T-helper 22 cell (primary cell): ENCODE results near the gene DYNLRB2.
A peak's percentile ranks its signal among the peaks of the same experiment; 100 is the strongest.

Experiments used
- DNase-seq: peaks from one replicate; pipeline ENCODE4 v3.0.0-alpha.2; 2020; ENCODE audit warnings: low read depth

Gene DYNLRB2

DNA sequence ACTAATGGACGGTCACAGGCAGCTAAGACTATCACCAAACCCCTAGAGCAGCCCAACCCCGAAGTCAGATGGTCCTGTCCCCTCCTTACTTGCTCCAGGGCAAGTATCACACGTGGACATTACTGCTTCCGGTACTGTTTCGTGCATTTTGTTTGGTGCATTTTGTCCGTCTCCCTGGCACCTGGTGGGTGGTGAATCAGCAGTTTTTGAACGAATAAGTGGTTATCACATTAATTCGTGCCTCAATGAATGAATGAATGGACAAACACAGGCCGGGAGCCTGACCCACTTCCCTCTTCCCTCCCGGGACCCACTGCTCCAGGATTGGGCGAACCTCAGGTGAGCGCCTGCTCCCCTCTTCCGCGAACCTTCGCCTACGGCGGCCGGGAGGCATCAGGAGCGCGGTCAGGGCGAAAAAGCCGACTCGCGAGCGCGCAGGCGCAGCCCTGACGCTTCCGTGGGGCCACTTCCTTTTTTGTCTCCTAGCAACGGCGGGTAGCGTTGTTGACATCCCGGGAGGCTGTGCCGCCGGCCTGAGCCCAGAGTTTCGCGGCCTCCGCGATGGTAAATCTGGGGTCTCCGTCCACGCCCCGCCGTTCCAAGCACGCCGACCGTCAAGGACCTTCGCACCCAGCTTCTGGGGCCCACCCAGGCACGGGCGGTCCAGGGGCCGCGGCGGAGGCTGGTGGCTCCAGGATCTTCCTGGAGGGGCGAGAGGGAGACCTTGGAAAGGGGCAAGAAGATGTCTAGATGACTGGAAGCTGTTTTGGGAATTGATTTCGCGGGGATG, at the start of gene DYNLRB2:
TSS of gene DYNLRB2 (plus strand) at position 478 of the 790 bp plus-strand sequence. CDS start at position 562, 84 bp downstream.
- DNase-seq = peak; percentile 80

DNA sequence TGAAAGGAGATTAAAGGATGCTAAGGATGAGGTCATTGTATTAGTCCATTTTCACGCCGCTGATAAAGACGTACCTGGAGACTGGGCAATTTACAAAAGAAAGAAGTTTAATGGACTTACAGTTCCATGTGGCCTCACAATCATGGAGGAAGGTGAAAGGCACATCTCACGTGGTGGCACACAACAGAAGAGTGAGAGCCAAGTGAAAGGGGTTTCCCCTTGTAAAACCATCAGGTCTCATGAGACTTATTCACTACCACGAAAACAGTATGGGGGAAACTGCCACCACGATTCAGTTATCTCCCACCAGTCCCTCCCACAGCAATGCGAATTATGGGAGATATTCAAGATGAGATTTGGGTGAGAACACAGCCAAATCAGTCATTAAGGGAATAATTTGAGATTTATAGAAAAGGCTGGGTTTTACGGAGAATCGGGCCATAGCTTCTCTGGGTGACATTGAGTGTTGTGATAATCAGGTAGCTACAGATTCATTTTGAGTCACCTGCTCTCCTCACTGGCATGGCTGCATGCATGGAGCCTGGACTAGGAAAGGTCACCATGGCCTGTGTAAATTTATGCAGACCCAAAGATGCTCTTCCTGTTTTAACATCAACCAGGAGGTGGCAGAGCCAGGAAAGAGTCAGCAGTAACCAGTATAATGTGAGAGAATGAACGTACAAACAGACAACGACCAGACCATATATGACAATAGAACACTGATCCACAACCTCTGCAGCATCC, 40.5 kb upstream of the DYNLRB2 start:
- no peak for DNase-seq

DNA sequence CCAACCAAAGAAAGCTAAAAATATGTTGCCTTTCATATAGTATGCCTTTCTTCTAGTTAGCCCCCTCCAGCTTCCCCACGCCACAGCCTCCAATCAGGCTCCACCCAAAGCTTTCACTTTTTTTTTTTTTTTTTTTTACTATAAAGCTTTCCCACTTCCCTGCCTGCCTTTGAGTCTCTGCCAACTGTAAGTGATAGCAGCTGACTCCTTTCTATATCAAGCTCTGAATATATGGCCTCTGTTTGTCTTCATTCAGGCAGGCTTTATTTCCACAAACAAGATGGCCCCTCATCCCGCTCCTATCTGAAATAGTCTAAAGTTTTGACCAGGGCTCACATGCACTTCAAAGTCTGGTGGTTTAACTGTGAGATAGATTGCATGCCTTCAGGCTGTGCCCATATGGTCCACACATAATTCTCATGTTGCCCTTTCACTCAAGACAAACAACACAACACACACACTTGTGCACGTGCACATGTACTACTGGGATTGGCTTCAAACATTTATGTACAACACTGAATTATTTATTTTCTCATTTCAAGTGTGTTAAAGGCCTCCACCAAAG, 39.8 kb upstream of the DYNLRB2 start:
- no peak for DNase-seq

DNA sequence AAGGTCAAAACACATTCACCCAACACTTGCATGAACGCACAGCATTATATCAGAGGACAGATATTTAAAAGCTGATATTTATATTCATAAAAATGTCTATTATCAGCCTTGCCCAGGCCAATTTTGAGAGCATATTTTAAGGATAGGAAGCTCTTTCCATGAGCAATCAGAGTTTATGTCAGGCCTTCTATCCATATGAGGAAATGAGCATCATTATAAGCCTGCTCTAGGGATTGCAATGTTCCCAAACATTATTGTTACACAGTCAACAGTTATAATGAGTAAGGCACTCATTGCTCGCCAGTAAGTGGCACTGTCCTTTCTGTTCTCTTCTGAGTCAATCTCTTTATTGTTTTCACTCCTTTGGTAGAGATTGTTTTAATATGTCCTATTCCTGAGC, 37.7 kb upstream of the DYNLRB2 start:
- DNase-seq = no peak

DNA sequence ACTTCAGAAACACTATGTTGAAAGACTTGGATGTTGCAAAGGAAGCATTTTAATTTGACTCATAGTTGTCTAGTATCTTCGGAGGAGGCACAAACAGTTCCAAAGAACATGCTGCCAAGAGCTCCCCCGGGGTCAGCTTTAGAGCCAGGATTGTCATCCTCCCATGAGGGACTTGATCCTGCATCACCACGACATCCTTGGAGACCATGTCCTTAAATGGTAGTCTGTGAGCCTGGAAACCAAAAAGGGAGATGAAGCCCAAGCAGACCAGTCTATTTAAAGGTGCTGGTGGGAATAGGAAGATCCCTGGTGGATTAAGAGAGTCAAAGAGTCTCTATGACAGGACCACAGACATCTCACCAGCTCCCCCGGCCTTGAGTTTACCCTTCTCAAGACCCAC, 33.3 kb upstream of the DYNLRB2 start:
- no peak for DNase-seq

DNA sequence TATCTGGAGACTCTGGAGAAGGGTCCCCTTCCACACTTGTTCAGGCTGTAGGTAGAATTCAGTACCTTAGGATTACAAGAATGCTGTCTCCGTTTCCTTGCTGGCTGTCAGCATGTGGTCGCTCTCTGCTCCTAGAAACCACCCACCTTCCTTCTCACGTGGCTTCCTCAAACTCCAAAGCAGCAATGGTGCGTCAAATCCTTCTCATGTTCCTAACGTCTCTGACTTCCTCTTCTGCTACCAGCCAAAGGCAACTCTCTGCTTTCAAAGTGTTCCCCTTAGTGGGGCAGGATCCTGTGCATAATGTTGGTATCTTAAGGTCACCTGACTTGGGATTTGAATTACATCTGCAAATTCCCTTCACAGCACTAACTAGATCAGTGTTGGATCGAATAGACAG, 30.9 kb upstream of the DYNLRB2 start:
- DNase-seq = no peak

DNA sequence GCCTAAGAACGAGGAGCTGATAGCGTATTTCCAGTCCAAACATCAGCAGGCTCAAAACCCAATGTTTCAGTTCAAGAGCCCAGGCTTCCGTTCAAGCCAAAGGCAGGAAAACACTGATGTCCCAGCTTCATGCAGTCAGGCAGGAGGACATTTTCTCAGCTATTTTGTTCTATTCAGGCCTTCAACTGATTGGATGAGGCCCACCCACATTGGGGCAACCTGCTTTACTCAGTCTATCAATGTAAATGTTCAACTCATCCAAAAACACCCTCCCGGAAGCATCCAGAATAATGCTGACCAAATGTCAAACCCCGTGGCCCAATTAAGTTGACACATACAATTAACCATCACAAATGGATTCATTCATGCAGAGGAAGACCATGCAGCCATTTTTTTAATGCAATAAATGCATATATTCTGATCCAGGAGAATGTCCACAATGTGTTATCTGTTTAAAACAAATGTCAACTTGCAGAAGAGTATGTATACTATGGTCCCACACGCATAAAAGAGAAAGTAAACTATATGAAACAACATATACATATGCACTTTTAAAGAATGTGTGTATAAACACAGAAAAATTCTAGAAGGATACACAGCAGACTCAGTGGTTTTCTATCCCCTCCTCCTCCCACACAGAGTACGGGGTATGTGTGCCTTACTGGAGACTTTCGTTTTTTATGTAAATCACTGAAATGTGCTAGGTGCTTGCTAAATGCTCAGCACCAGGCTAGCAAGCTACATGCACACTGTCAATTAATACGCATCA, 28.8 kb upstream of the DYNLRB2 start:
- DNase-seq = no peak

DNA sequence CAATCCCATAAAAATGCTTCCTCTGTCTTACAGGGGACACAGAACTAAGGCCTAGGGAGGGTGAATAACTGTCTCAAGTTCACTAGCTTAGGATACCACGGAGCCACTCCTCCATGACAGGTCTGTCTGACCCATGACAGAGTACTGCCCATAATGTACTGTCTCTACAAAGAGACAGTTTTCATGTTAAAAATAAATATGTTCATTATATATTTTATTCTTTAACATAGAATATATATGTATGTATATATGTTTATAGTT, 28.3 kb upstream of the DYNLRB2 start:
- no peak for DNase-seq

DNA sequence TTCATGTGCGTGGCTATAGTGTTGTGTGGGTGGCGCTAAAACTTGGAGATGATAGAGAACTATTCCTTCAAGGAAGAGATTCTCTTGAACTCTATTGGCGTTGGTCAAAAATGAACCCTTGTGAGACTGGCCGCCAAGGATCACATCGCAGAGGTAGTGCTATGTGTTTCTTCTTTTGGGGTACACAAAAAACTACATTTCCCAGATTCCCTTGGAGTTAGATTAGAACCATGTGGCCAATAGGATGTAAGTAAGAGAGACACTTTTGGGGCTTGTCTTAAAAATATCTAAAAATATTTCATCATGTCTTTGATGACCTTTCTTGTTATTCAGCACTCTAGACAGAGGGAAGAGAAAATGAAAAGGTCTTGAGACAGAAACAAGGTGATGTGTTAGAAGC, 25.4 kb upstream of the DYNLRB2 start:
- DNase-seq = no peak

DNA sequence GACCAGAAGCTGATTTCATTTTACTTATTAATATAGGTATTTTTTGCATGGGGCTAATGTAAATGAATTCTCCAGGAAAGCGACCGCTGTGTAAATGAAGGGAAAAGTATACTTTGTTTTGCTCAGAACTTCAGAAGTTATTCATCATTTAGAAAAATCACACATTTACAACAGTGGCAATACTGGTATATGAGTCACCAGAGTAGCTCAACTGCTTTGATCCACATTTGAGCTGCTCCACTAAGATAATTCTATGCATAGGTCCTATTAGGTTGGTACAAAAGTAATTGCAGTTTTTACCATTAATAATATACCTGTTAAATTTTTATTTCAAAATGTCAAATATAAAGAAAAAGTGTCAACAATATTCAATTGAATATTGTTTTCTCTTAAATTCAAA, 22.9 kb upstream of the DYNLRB2 start:
- DNase-seq = no peak

DNA sequence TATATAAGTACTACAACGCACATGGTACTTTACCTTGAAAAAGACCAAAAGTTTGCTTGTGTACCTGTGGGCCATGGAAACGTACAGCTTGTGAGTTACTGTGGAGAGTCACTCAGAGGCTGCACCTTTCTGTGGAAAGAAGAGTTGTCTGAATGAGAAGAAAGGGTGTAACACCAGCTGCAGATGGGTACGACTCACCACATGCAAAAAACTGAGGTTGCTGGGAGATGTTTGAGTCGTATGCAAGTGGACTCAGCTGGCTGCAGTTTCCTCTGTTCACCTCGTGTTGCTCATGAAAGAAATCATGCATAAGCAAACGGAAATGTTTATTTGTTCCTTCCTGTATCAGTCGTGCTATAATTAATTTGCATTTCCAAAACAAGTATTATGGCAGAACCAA, 22.4 kb upstream of the DYNLRB2 start:
- no peak for DNase-seq

DNA sequence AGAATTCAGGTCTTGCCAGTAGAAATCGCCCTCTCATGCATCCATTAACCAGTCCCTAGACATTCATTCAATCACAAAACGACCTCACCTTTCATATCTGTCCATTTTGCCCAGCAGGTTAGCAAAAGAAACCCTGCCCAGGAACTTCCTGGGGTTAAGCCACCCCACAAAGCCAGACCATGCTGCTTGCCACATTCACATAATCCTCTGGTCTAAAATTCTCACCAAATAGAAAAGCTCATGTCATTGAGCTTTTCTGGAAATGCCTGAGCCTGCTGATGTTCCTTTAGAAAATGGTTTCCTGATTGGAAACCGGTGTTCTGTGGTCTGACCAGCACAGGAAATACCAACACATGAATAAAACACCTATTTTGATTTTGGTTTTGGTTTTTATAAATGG, 21.6 kb upstream of the DYNLRB2 start:
- DNase-seq = no peak

DNA sequence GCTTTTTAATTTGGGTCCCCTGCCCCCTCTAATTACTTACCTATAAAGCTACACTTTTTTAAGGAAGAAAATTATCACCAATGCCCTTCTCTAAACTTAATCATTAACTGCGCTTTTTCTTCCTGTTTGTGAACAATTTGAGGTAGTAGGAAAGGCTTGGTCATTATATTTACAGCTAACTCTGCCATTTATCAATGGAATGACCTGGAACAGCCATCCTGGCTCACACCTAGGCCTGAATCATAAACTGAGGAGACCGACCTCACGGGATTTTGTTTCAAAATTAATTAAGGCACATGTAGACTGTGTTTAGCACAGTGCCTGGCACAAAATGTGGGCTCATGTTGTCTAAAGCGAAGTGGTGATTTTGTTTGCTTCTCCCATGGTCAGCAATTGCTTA, 15.4 kb upstream of the DYNLRB2 start:
- no peak for DNase-seq

DNA sequence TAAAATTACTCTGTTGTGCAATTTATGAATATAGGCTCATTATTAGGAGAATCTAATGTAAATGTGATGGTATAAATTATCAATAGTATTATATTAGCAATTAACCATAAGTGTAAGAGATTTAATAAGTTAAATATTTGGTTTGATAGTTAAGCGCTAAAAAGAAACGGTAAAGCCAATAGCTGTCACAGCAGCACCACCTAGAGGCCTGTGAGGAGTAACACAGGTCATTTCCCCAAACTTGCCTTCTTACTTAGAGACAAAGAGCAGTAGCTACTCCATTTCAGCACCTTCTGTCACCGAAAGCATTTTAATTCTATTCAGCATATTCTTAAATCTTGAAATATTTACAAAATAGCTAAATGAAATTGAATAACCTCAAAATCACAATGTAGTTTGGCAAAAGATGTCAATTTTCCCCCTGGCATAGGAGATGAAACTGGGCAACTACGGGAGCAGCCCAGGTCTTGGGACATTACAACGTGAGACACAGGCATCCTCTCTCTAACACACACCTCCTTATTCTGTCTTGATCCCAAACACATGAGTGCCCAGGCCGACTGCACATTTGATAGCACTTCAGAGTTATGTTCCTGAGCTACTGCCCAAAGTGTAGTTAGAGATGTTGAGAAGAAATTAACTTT, 14.3 kb upstream of the DYNLRB2 start:
- peak; percentile 11 for DNase-seq

DNA sequence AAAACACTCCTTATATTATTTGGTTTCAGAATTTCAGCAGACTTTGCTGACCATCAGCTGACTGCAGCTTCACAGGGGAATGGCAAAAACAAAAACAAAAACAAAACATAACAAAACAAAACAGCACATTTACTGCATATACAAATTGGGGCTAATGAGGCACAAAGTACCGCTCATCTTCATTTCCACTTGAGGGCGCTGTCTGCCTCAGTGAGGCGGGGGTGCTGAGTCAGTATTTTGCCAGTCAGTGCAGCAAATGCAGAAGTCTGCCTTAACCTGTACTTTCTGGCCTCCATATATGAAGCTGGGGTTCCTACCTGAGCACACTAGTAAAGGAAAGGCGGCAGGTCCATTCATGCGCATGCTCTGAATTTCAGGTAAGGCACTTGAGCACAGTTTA, 13.5 kb upstream of the DYNLRB2 start:
- DNase-seq = no peak

DNA sequence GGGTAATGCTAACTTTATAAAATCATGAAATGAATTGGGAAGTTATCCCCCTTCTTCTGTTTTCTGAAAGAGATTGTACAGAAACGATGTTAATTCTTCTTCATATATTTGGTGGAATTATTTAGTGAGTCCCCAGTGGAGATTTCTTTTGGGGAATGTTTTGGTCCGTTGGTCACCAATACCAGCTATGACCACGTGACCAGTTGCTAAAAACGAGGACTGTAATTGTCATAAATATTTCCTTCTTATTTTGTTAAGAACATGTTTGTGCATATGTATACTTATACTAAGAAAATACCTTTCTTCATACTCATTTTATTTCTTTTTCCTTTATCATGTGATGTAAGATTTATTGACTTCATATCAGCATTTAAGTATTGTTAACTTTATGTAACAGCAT, 10.3 kb upstream of the DYNLRB2 start:
- no peak for DNase-seq

DNA sequence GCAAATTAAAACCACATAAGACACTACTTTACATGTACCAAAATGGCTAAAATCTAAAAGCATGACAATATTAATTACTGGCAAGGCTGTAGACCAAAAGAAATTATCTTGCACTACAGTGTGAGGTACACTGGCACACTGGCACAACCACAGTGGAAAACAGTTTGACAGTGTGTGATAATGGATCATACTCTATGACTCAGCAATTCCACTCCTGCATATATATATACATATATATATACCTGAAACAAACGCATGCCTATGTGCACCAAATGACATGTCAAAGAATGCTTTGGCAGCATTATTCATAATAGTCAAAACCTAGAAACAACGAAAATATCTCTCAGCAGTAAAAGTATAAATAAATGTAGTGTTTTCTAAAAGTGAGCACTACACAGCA, 4.6 kb upstream of the DYNLRB2 start:
- no peak for DNase-seq

DNA sequence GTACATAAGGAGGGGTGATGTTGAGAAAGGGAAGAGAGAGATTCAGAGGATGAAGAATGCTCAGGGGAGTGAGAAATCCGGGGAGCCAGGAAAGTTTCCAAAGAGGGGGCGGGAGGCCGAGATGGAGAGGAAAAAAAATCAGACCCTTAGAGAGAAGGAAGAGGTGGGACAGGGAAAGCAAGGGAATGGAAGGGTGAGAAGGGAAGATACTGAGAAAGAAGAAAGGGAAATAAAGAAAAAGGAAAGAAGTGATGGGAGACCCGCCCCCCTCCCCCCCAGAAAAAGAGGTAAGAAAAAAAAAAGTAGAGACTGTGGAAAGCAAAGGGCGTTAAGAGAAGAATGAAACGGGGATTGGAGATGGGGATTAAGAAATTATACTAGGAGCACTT, 507 bp downstream of the DYNLRB2 start:
- DNase-seq = no peak

DNA sequence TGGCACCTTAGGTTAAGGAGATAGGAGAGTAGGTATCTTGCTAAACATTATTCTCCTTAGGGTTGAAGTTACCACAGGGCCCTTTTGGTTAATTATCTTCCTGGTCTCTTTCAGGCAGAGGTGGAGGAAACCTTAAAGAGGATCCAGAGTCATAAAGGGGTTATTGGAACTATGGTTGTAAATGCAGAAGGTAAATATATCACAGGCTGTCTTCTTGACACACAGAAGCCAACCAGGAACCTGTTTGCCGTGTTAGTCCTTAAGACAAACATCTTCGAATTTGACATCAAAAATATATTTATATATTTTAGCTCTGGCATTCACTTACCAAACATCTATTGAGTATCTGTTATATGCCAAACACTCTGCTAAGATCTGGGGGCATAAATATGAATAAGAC, 2.4 kb downstream of the DYNLRB2 start:
- no peak for DNase-seq

DNA sequence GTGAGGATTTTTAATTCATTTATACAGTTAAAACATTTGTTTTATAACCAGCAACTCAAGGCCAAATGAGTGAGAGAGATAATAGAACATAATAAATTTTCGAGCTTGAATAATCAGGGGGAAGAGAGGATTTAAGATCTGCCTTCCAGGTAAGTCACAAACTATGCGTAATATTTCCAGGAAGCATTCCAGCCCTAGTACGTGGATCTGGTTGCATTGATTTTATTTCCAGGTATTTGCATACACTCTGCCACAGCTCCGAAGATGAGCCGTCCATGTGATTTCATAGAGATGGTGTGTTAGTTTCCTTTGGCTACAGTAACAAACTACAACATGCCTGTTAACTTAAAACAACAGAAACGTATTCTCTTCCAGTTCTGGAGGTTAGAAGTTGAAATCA, 3.5 kb downstream of the DYNLRB2 start:
- no peak for DNase-seq

DNA sequence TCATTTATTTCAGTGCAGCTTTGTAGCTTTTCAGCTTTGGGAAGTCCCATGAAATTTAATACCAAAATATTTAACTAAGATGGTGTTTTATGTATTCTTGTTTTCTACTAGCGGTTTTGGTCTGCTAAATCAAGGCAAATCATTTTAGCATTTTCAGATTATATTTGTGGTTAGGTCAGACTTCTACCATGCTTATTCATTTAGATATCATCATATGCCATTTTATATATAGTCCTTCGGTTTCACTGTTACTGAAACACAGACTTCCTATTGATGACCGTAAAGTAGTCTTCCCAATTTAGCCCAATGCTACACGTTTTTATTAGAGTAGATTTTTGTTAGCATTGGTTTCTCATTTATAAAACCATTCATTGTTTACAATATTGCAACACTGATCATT, 5.5 kb downstream of the DYNLRB2 start:
- no peak for DNase-seq

DNA sequence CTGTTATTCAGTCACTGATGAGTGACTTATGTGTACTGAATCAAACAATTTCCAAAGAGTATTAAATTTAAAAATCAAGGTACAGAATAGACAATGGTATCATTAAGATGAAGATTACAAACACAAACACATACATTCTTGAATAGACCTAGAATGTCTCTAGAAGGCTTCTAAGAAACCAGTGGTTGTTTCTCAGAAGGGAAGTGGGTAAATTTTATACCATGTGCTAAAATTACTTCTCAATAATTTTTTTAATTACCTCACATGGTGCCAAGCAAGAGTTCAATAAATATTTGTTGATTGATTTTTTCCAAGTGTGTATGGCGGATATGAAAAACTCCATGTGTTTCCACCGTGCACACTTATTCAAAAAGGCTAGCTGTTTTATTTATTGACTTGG, 6.4 kb downstream of the DYNLRB2 start:
- DNase-seq = no peak
